Measurements from ENCODE around the gene ZNF124. TPM values are rescaled to one million over a fixed set of nuclear protein-coding genes. Genes with fewer than 3 reads are reported as not detected.
A peak's percentile ranks its signal among the peaks of the same experiment; 100 is the strongest.

ZNF124 gene
- total and polyA plus RNA-seq, 8 donors = 1.1 to 136 (median 17.5) TPM

- Histone ChIP-seq H3K27ac (peak overlapping the region; percentile 89 to 98 (median 93)), H3K27me3 (no peaks in the 10 kb centered on the region), H3K36me3 (peaks cover 0 to 13% (median 8%) of the 10 kb centered on the region in 4 donors), H3K4me3 (peak overlapping the region; percentile 75 to 95 (median 88)), H3K9me3 (no peaks in the 10 kb centered on the region), H3K4me1 (peaks cover 11 to 35% (median 31%) of the 10 kb centered on the region in 4 donors)
- TF ChIP-seq EP300 (IDR thresholded peaks at IDR 0.05) (no peak), POLR2AphosphoS5 (IDR thresholded peaks at IDR 0.05) (no peak), POLR2A (IDR thresholded peaks at IDR 0.05) (no peak), CTCF (IDR thresholded peaks at IDR 0.05) (no peak)
- intact Hi-C loops (cut with DNase I; ENCODE audit: low total_unique reads) = loop anchor here (10.0 kb wide), 1 partner anchor 95 kb away; no protein-coding TSS in a partner anchor
- WGBS, 5 donors = 2 to 5% (median 3%) methylated on average over 5 of the region's 5 CpGs
- no peak for DNase-seq
Observed at GRCh38 chr1:247210062-247210375, 38.2 kb upstream of the ZNF124 start.

- TF ChIP-seq POLR2AphosphoS5 (IDR thresholded peaks at IDR 0.05) (no peak), CTCF (IDR thresholded peaks at IDR 0.05) (no peak), EP300 (IDR thresholded peaks at IDR 0.05) (no peak), POLR2A (IDR thresholded peaks at IDR 0.05) (no peak)
- DNase-seq = no peak
- H3K9me3 ChIP-seq = no peaks in the 10 kb centered on the region
- peaks cover 11 to 35% (median 34%) of the 10 kb centered on the region in 4 donors for H3K4me1 ChIP-seq
- peaks cover 0 to 13% (median 8%) of the 10 kb centered on the region in 4 donors for H3K36me3 ChIP-seq
- H3K4me3 ChIP-seq = peak overlapping the region; percentile 75 to 95 (median 88)
- H3K27me3 ChIP-seq = no peaks in the 10 kb centered on the region
- 31 to 44% (median 42%) methylated on average over 2 of the region's 2 CpGs for WGBS, 5 donors
- no peak overlapping the region for H3K27ac ChIP-seq
- intact Hi-C loops (cut with DNase I; ENCODE audit: low total_unique reads) = no loop called here
Observed at GRCh38 chr1:247209396-247209795, 37.6 kb upstream of the ZNF124 start.

GRCh38 chr1:247204177-247204647 is 32.4 kb upstream of the ZNF124 start:
- H3K4me1 ChIP-seq = peaks cover 7 to 26% (median 22%) of the 10 kb centered on the region in 4 donors
- H3K27ac ChIP-seq = no peak overlapping the region
- H3K27me3 ChIP-seq = no peaks in the 10 kb centered on the region
- WGBS, 5 donors = 83 to 88% (median 85%) methylated on average over 7 of the region's 7 CpGs
- H3K9me3 ChIP-seq = no peaks in the 10 kb centered on the region
- H3K4me3 ChIP-seq = no peak overlapping the region
- TF ChIP-seq EP300 (IDR thresholded peaks at IDR 0.05) (no peak), POLR2AphosphoS5 (IDR thresholded peaks at IDR 0.05) (no peak), POLR2A (IDR thresholded peaks at IDR 0.05) (no peak), CTCF (IDR thresholded peaks at IDR 0.05) (no peak)
- peaks cover under 1 to 55% (median 47%) of the 10 kb centered on the region in 4 donors for H3K36me3 ChIP-seq
- DNase-seq = no peak
- intact Hi-C loops (cut with DNase I; ENCODE audit: low total_unique reads) = no loop called here

GRCh38 chr1:247198781-247199180 is 27.0 kb upstream of the ZNF124 start:
- no peaks in the 10 kb centered on the region for H3K4me1 ChIP-seq
- no peak for DNase-seq
- no peak overlapping the region for H3K27ac ChIP-seq
- TF ChIP-seq POLR2A (IDR thresholded peaks at IDR 0.05) (no peak), EP300 (IDR thresholded peaks at IDR 0.05) (no peak), CTCF (IDR thresholded peaks at IDR 0.05) (no peak), POLR2AphosphoS5 (IDR thresholded peaks at IDR 0.05) (no peak)
- H3K4me3 ChIP-seq = no peak overlapping the region
- intact Hi-C loops (cut with DNase I; ENCODE audit: low total_unique reads) = no loop called here
- peaks cover 0 to 26% (median 9%) of the 10 kb centered on the region in 4 donors for H3K9me3 ChIP-seq
- WGBS, 5 donors = 61 to 82% (median 80%) methylated on average over 3 of the region's 3 CpGs
- no peaks in the 10 kb centered on the region for H3K27me3 ChIP-seq
- peaks cover 40 to 99% (median 91%) of the 10 kb centered on the region in 4 donors for H3K36me3 ChIP-seq
